Cardiac fibroblast (primary cell): ENCODE measurements around the gene DTX4.

Source experiments
- DNase-seq, 2 donors: peaks; one replicate each; pipeline versions ENCODE4 v3.0.0 to v3.0.0-alpha.2; 2010; ENCODE audit warnings: low read depth in 2 of 2
- H3K4me3 ChIP-seq, 2 donors: replicated peaks in 1 of 2; 1 replicate in 1 of 2; 2 replicates in 1 of 2; pipeline ENCODE4 v1.5.1; 2011; ENCODE audit warnings: low read depth in 2 of 2, low read length in 2 of 2, mild to moderate bottlenecking in 2 of 2, moderate library complexity in 1 of 2
- CTCF ChIP-seq: IDR thresholded peaks from one replicate; pipeline ENCODE4 v1.5.1; 2011; ENCODE audit warnings: low read depth, mild to moderate bottlenecking, low read length, inconsistent platforms

The DTX4 gene

GRCh38 chr11:59154610-59155009 is 17.3 kb upstream of the DTX4 start:
- peak in 1 of 2 donors; percentile 7 for DNase-seq
- H3K4me3 ChIP-seq: no peak overlapping the region
- no peak for TF ChIP-seq CTCF

- no peak overlapping the region for H3K4me3 ChIP-seq
- DNase-seq: no peak
- no peak for TF ChIP-seq CTCF
These were observed 14.5 kb upstream of the DTX4 start for GRCh38 chr11:59157433-59157832.

DNA sequence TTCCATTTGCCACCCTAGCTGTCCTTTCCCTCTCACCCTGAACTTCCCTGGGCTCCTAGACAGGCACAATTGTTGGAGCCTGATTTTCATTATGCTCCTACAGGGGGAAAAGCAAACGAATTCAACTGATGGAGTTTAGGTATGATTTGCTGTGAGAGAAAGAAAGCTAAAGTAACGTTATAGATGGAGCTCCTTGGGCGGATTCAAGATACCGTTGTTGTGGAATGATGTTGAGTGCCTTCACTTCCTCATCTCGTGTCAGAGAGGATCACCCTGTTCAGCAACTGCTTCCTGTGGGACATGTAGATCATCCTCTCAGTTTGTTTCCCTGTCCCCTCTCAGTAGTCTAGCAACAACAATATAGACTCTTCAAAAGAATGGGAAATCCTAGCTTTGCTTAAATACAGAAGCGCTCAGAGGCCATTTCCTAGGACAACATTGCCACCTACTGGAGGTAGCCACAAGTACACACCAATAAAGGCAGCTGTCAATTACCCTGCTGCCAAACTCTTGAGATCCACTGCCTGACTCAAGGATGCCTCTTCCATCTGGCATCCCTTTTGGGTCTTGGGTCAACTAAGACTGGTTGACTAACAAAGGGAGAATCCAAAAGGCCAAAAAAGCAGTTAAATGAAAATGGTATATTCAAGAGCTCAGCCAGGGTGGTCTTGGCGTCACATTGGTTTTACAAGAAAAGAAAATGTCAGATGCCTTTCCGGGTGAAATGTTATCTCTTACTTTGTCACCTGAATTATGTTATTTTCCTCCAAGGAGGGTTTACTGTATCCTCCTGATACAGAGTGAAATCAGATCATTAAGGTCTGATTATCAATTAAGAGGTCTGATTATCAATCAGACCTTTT is 13.5 kb upstream of the DTX4 start:
- peak; percentile 84 to 87 for DNase-seq
- H3K4me3 ChIP-seq: no peak overlapping the region
- peak; percentile 68 for TF ChIP-seq CTCF

DNA sequence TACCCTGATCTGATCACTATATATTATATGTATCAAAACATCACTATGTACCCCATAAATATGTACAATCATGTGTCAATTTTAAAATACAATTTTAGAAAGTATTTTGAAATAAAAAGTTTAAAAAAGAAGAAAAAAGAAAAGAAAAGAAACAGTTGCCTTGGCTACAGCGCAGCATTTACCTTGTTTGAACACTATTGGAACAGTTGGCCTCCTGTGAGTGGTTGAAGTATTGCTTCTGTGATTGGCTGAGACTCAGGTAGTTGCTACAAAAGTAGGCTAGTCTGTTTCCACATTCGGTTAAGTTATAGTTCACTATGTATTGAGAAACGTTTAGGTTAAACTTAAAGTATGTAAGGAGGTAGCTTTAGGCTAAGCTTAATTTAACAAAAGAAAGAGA is 7.9 kb upstream of the DTX4 start:
- DNase-seq: no peak
- no peak overlapping the region for H3K4me3 ChIP-seq
- TF ChIP-seq CTCF: no peak

GRCh38 chr11:59172345-59173079 is 580 bp downstream of the DTX4 start:
- TF ChIP-seq CTCF: no peak
- peak overlapping the region; percentile 61 to 64 for H3K4me3 ChIP-seq
- no peak for DNase-seq

GRCh38 chr11:59173080-59173963 is 1.4 kb downstream of the DTX4 start:
- no peak for TF ChIP-seq CTCF
- DNase-seq: peak; percentile 15 to 43
- H3K4me3 ChIP-seq: peak overlapping the region; percentile 54 to 61
